ENCODE results near the gene VPS51.
A peak's percentile ranks its signal among the peaks of the same experiment; 100 is the strongest.
"Not testable (repeated sequence)": the region's sequence is repeated elsewhere in the genome, so short reads cannot be mapped to it uniquely, and the experiment has no call there.

Gene VPS51

DNA sequence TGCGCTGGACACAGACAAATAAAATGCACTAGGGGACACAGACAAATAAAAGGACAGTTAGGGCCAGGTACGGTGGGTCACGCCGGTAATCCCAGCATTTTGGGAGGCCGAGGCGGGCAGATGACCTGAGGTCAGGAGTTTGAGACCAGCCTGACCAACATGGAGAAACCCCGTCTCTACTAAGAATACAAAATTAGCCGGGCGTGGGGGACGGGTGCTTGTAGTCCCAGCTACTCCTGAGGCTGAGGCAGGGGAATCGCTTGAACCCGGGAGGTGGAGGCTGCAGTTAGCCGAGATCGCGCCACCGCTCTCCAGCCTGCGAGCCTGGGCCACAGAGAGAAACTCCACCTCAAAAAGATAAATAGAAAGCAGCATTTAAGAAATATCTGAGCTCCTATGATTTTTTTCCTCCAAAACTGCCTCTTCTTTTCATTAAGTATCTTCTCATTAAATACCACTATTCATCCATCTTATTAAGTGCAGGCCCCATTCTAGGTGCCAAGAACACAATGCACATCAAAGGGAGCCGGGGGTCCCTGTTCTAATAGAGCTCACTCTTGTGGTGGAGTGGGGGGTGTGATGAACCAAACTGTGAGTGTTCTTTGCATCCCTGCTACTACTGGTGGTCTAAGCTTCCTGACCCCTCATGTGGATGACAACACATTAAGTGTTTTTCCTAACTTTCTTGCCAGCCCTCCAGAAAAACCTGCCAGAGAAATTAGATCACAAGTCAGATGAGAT, 22.3 kb downstream of the VPS51 start:
- H3K27ac ChIP-seq (ENCODE audit: low read depth, low read length), result peak overlapping the region; percentile 86
- H3K27me3 ChIP-seq (ENCODE audit: control insufficient read depth in 5 of 5, insufficient read depth in 4 of 5, low read length in 5 of 5), result no peaks in the 10 kb centered on the region
- H3K4me1 ChIP-seq (ENCODE audit: control insufficient read depth in 5 of 5, insufficient read depth in 5 of 5, low read length in 5 of 5), result peaks cover 6 to 58% (median 45%) of the 10 kb centered on the region in 5 donors
- peak overlapping the region in 1 of 5 donors; percentile 90 for H3K4me3 ChIP-seq (ENCODE audit: low read depth in 1 of 5, low read length in 5 of 5)
- H3K9ac ChIP-seq (ENCODE audit: low read length in 5 of 5), result no peak overlapping the region
- H3K36me3 ChIP-seq (ENCODE audit: control insufficient read depth in 5 of 5, insufficient read depth in 5 of 5, low read length in 5 of 5), result peaks cover 0 to 43% (median 31%) of the 10 kb centered on the region in 5 donors
- H3K9me3 ChIP-seq (ENCODE audit: control insufficient read depth in 5 of 5, low read length in 5 of 5), result no peaks in the 10 kb centered on the region

- Histone ChIP-seq H3K36me3 (ENCODE audit: control insufficient read depth in 5 of 5, insufficient read depth in 5 of 5, low read length in 5 of 5) (peaks cover 0 to 43% (median 32%) of the 10 kb centered on the region in 5 donors), H3K4me1 (ENCODE audit: control insufficient read depth in 5 of 5, insufficient read depth in 5 of 5, low read length in 5 of 5) (peaks cover 6 to 51% (median 42%) of the 10 kb centered on the region in 5 donors), H3K27ac (ENCODE audit: low read depth, low read length) (peak overlapping the region; percentile 86)
- H3K9ac ChIP-seq (ENCODE audit: low read length in 5 of 5); H3K4me3 ChIP-seq (ENCODE audit: low read depth in 1 of 5, low read length in 5 of 5); H3K9me3 ChIP-seq (ENCODE audit: control insufficient read depth in 5 of 5, low read length in 5 of 5); H3K27me3 ChIP-seq (ENCODE audit: control insufficient read depth in 5 of 5, insufficient read depth in 4 of 5, low read length in 5 of 5): not testable (repeated sequence)
These were observed 23.1 kb downstream of the VPS51 start for GRCh38 chr11:65118891-65119669.

GRCh38 chr11:65119670-65119995, 23.6 kb downstream of the VPS51 start:
- H3K9me3 ChIP-seq (ENCODE audit: control insufficient read depth in 5 of 5, low read length in 5 of 5), result no peaks in the 10 kb centered on the region
- no peak overlapping the region for H3K4me3 ChIP-seq (ENCODE audit: low read depth in 1 of 5, low read length in 5 of 5)
- peak overlapping the region in 3 of 5 donors; percentile 1 to 44 (median 31) for H3K9ac ChIP-seq (ENCODE audit: low read length in 5 of 5)
- H3K36me3 ChIP-seq (ENCODE audit: control insufficient read depth in 5 of 5, insufficient read depth in 5 of 5, low read length in 5 of 5), result peaks cover 0 to 42% (median 37%) of the 10 kb centered on the region in 5 donors
- H3K4me1 ChIP-seq (ENCODE audit: control insufficient read depth in 5 of 5, insufficient read depth in 5 of 5, low read length in 5 of 5), result peaks cover 6 to 50% (median 42%) of the 10 kb centered on the region in 5 donors
- peak overlapping the region; percentile 79 for H3K27ac ChIP-seq (ENCODE audit: low read depth, low read length)
- H3K27me3 ChIP-seq (ENCODE audit: control insufficient read depth in 5 of 5, insufficient read depth in 4 of 5, low read length in 5 of 5), result no peaks in the 10 kb centered on the region

GRCh38 chr11:65120831-65121230, 24.8 kb downstream of the VPS51 start:
- Histone ChIP-seq H3K36me3 (ENCODE audit: control insufficient read depth in 5 of 5, insufficient read depth in 5 of 5, low read length in 5 of 5) (peaks cover 0 to 44% (median 40%) of the 10 kb centered on the region in 5 donors), H3K27me3 (ENCODE audit: control insufficient read depth in 5 of 5, insufficient read depth in 4 of 5, low read length in 5 of 5) (no peaks in the 10 kb centered on the region), H3K4me3 (ENCODE audit: low read depth in 1 of 5, low read length in 5 of 5) (peak overlapping the region; percentile 83 to 99 (median 98)), H3K9ac (ENCODE audit: low read length in 5 of 5) (peak overlapping the region in 4 of 5 donors; percentile 87 to 94 (median 90)), H3K27ac (ENCODE audit: low read depth, low read length) (peak overlapping the region; percentile 79), H3K9me3 (ENCODE audit: control insufficient read depth in 5 of 5, low read length in 5 of 5) (no peaks in the 10 kb centered on the region), H3K4me1 (ENCODE audit: control insufficient read depth in 5 of 5, insufficient read depth in 5 of 5, low read length in 5 of 5) (peaks cover 6 to 40% (median 39%) of the 10 kb centered on the region in 5 donors)

GRCh38 chr11:65121447-65121864, 25.4 kb downstream of the VPS51 start:
- Histone ChIP-seq H3K9ac (ENCODE audit: low read length in 5 of 5) (peak overlapping the region; percentile 87 to 97 (median 92)), H3K27me3 (ENCODE audit: control insufficient read depth in 5 of 5, insufficient read depth in 4 of 5, low read length in 5 of 5) (no peaks in the 10 kb centered on the region), H3K27ac (ENCODE audit: low read depth, low read length) (peak overlapping the region; percentile 79), H3K4me1 (ENCODE audit: control insufficient read depth in 5 of 5, insufficient read depth in 5 of 5, low read length in 5 of 5) (peaks cover 6 to 34% (median 33%) of the 10 kb centered on the region in 5 donors), H3K4me3 (ENCODE audit: low read depth in 1 of 5, low read length in 5 of 5) (peak overlapping the region; percentile 83 to 99 (median 98)), H3K9me3 (ENCODE audit: control insufficient read depth in 5 of 5, low read length in 5 of 5) (no peaks in the 10 kb centered on the region), H3K36me3 (ENCODE audit: control insufficient read depth in 5 of 5, insufficient read depth in 5 of 5, low read length in 5 of 5) (peaks cover 0 to 47% (median 41%) of the 10 kb centered on the region in 5 donors)

DNA sequence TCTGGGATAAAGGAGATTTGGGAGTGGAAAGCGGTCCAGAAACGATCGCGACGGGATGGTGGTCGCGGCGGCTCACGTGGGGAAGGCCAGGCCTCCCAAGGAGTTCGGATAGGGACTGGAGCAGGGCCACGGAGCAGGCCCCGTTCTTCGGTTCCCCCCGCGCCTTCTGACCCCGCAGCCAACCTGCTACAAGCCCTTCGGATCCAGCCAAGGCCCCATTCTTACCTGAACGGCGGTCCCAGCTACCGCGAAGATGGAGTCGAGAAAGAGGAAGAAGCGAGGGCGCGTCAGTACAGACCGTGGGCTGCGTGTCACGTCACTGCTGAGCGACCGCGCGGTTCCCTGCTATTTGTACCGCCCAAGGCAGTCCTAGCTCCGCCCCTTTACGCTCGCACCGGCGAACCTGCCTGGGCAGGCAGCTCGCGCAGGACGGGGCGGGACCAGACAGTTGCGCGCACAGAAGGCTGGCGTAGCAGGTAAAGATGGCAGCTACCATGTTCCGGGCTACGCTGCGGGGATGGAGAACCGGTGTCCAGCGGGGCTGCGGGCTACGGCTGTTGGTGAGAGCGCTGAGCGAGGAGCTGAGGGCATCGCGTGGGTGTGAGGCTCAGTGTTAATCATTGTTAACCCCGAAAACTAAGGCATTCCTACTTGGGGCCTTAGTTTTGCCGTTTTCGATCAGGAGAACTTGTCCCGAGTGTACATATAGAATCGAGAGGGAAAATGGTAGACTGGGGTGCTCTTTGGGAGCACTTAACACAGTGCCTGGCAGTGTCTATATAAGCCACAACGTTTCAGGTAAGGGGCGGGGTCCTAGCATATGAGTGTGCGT, 26.1 kb downstream of the VPS51 start, which contains the start of the genes FAU and MRPL49:
FAU (minus strand) TSS at position 270 of the 832 bp plus-strand sequence. CDS start 321 bp downstream, outside the sequence.
MRPL49 (plus strand) TSS at position 457 of the 832 bp plus-strand sequence; CDS start at position 483, 26 bp downstream.
- Histone ChIP-seq H3K9ac (ENCODE audit: low read length in 5 of 5) (peak within 1 kb of the TSS; percentile 87 to 97 (median 92)), H3K4me3 (ENCODE audit: low read depth in 1 of 5, low read length in 5 of 5) (peak within 1 kb of the TSS; percentile 83 to 99 (median 98)), H3K9me3 (ENCODE audit: control insufficient read depth in 5 of 5, low read length in 5 of 5) (no peaks in the 10 kb centered on the region), H3K27ac (ENCODE audit: low read depth, low read length) (peak within 1 kb of the TSS; percentile 79), H3K36me3 (ENCODE audit: control insufficient read depth in 5 of 5, insufficient read depth in 5 of 5, low read length in 5 of 5) (peaks cover 0 to 53% (median 47%) of the 10 kb centered on the region in 5 donors), H3K27me3 (ENCODE audit: control insufficient read depth in 5 of 5, insufficient read depth in 4 of 5, low read length in 5 of 5) (no peaks in the 10 kb centered on the region), H3K4me1 (ENCODE audit: control insufficient read depth in 5 of 5, insufficient read depth in 5 of 5, low read length in 5 of 5) (peaks cover 6 to 28% (median 27%) of the 10 kb centered on the region in 5 donors)

- H3K4me1 ChIP-seq (ENCODE audit: control insufficient read depth in 5 of 5, insufficient read depth in 5 of 5, low read length in 5 of 5), result peaks cover 4 to 24% (median 23%) of the 10 kb centered on the region in 5 donors
- no peaks in the 10 kb centered on the region for H3K27me3 ChIP-seq (ENCODE audit: control insufficient read depth in 5 of 5, insufficient read depth in 4 of 5, low read length in 5 of 5)
- H3K36me3 ChIP-seq (ENCODE audit: control insufficient read depth in 5 of 5, insufficient read depth in 5 of 5, low read length in 5 of 5), result peaks cover 4 to 70% (median 65%) of the 10 kb centered on the region in 5 donors
- H3K9ac ChIP-seq (ENCODE audit: low read length in 5 of 5), result no peak overlapping the region
- H3K4me3 ChIP-seq (ENCODE audit: low read depth in 1 of 5, low read length in 5 of 5), result no peak overlapping the region
- H3K9me3 ChIP-seq (ENCODE audit: control insufficient read depth in 5 of 5, low read length in 5 of 5), result no peaks in the 10 kb centered on the region
- no peak overlapping the region for H3K27ac ChIP-seq (ENCODE audit: low read depth, low read length)
These were observed 28.6 kb downstream of the VPS51 start for GRCh38 chr11:65124480-65125196.

DNA sequence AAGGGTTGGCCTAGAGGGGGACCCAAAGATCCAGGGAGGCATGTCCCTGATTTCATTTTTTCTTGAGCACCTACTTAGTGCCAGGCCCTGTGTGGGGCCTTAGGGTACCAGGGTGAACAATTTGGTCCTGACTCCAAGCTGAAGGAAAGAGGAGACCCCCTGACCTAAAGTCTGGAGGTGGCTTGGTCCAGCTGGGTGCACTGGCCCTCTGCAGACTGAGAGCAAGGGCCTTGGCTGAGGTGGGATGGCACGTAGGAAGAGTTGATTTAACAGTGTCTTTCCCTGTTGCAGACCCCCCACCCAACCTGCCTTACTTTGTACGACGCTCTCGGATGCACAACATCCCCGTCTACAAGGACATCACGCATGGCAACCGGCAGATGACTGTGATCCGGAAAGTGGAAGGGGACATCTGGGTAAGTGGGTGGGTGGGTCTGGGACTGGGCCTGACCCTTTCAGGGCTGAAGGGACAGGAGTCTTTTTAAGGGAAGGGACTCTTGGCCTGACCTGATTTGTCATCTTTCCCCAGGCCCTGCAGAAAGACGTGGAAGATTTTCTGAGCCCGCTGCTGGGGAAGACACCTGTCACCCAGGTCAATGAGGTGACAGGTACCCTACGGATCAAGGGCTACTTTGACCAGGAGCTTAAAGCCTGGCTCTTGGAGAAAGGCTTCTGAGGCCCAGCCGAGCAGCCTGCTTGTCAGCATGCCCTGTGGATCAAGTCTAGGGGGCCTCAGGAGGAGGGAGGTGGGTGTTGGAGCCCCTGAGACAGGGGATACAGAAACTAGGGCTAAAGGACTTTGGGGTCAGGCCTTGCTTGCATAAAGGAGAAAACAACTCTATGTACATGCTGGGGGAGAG, 29.4 kb downstream of the VPS51 start:
- no peak overlapping the region for H3K27ac ChIP-seq (ENCODE audit: low read depth, low read length)
- peaks cover 4 to 70% (median 65%) of the 10 kb centered on the region in 5 donors for H3K36me3 ChIP-seq (ENCODE audit: control insufficient read depth in 5 of 5, insufficient read depth in 5 of 5, low read length in 5 of 5)

More for the DNA sequence above, 29.4 kb downstream of the VPS51 start:
- Histone ChIP-seq H3K9me3 (ENCODE audit: control insufficient read depth in 5 of 5, low read length in 5 of 5) (no peaks in the 10 kb centered on the region), H3K4me3 (ENCODE audit: low read depth in 1 of 5, low read length in 5 of 5) (no peak overlapping the region), H3K27me3 (ENCODE audit: control insufficient read depth in 5 of 5, insufficient read depth in 4 of 5, low read length in 5 of 5) (no peaks in the 10 kb centered on the region), H3K4me1 (ENCODE audit: control insufficient read depth in 5 of 5, insufficient read depth in 5 of 5, low read length in 5 of 5) (peaks cover 4 to 24% (median 23%) of the 10 kb centered on the region in 5 donors), H3K9ac (ENCODE audit: low read length in 5 of 5) (no peak overlapping the region)

Measured in subcutaneous abdominal adipose tissue (tissue), 5 donors.